Measurements from ENCODE around the gene OPA3.

Gene OPA3

DNA sequence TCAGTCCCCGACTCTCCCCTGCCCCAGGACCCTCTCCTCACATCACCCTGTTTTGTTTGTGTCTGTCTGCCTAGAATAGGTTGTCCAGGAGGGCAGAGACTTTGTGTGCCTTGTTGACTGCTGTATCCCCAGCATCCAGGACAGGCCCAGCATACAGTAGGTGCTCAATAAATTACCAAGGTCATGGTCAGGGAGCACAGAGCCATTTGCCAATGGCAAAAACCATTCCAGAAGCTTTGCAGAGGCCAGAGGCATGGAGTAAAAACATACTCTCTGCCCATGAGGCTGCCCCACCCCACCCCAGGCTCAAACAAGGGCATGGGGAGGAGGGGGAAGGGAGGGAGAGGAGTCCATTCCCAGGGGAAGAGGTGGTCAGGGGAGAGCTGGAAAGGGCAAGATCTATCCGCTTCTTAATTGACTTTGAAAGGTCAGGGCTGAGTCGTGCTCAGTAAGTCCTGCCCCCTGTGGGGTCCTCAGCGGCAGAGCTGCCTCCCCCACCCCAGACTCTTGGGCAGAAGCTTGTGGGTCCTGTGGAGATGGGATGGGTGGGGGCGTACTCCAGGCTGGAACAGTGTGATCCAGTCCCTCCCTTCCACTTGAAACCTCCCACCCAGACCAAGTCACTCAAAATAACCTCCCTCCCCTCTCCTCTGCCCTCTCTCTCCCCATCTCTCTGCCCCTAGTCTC, 13.0 kb upstream of the OPA3 start:
- no peak for DNase-seq

- DNase-seq, result no peak
Measured at GRCh38 chr19:45595814-45596213, 11.2 kb upstream of the OPA3 start.

- DNase-seq, result no peak
Measured at GRCh38 chr19:45593520-45593919, 8.9 kb upstream of the OPA3 start.

DNA sequence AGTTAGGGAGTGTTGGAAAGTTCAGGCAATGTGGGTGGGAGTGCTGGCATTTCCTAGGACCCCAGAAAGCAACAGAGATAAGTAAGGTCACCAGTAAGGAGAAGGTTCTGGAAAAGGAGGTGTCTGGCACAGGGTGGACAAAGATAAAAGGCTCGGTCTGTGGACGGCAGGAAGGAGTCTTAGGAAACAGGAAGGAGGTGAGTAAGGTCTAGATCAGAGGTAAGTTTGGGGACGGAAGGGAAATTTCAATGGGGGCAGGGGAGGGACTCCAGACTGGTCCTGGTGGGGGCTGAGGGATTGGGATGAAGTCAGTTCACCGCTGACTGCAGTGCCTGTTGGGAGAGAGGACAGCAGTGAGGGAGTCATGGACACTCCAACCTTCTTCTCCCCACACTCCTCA, 7.8 kb upstream of the OPA3 start:
- no peak for DNase-seq

- no peak for DNase-seq
Measured at GRCh38 chr19:45591638-45592005, 7.0 kb upstream of the OPA3 start.

GRCh38 chr19:45591004-45591637, 6.5 kb upstream of the OPA3 start:
- no peak for DNase-seq

GRCh38 chr19:45590300-45591003, 5.8 kb upstream of the OPA3 start:
- DNase-seq, result no peak

DNA sequence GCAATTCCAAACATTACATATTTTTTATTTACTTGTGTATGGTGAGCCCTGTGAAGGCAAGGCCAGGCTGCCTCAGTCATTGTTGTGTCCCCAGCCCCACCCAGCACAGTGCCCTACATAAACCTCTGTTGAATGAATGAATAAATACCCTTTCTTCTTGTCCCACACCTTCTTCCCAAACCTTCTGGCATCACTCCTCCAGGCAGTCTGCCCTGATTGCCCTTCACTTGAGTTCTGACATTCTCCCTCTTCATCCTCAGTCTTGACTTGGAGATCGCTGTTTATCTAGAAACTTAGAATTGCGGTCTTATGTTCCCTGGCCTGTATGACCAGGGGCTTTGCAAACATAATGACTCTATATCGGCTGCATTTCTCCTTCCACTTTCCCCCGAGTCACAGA, 5.2 kb upstream of the OPA3 start:
- DNase-seq, result no peak

- DNase-seq, result no peak
Measured at GRCh38 chr19:45587873-45588272, 3.3 kb upstream of the OPA3 start.

DNA sequence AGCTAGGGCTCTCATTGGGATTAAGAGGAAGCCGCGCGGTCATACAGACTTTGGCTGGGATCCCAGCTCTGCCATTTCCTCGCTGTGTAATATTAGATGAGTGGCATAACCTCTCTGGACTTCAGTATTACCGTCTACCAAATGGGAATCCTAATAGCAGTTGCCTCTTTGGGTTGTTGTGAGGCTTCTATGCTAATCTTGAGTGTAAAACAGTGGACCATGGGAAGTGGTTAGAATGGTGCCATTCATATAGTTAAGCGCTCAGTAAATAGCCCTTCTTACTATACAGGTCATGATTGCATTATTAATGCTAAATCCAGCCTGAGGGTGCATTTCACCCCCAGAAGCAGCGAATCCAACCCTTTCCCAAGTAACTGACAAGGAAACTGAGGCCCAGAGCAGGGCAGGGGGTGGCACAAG, 566 bp upstream of the OPA3 start:
- DNase-seq, result no peak

DNA sequence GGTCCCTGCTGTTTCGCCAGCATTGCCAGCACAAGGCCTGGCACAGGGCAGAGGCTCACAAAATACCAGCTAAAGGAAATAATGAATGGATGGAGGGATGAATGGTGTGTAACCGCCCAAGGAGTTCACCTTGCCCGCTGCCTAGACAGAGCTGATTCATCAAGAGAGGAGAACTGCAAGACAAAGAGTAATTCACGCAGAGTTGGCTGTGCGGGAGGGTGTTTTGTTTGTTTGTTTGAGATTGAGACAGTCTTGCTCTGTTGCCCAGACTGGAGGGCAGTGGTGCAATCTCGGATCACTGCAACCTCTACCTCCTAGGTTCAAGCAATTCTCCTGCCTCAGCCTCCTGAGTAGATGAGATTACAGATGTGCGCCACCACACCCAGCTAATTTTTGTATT, 3.0 kb downstream of the OPA3 start:
- no peak for DNase-seq

DNA sequence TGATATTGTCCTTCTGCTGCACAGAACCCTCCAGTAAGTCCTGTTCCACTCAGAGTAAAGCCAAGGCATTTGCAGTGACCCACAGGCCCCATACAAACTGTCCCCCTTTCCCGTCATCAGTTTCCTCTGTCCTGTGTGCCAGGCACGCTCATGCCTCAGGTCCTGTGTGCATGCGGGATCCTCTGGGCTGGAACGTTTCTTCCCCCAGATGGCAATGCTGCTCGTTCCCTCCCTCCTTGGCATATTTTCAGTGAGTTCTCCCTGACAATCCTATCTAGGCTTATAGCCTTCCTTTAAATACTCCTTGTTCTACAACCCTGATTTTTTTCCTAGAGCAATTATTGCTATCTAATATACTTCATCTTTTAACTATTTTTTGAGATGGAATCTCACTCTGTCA, 5.7 kb downstream of the OPA3 start:
- no peak for DNase-seq

DNA sequence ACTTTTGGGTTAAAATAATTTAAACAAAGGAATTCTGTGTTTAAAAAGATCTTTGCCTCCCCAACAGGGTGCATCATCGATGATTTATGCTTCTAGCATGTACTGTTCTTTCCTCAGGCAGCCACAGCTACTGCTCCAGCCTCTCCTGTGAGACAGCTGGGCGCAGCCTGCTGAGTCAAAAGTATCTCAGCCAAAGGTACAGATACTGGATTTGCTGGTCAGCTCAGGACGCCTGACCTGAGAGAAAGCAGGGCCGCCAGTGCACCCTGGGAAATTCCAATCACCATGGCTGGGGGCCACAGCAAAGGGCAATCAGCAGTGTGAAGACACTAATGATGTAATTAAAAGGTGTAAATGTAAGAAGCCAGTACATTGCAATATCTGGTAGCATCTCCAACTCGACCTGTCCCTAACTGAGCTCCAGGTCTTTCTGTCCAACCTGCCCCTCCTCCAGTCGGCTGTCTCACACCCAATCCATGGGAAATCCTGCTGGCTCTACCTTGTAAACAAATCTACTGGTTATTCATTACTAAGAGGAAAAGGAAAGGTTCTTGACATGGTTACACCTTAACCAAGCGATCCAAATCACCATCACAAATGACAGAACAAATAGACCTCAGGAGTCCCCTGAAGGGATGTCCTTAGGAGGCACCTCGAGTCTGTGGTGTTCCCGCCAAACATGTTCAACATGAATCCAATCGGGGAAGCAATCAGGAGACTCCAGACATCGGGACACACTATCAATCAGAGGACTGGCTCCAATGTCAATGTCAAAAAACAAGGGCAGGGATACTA, 7.3 kb downstream of the OPA3 start:
- DNase-seq, result no peak

DNA sequence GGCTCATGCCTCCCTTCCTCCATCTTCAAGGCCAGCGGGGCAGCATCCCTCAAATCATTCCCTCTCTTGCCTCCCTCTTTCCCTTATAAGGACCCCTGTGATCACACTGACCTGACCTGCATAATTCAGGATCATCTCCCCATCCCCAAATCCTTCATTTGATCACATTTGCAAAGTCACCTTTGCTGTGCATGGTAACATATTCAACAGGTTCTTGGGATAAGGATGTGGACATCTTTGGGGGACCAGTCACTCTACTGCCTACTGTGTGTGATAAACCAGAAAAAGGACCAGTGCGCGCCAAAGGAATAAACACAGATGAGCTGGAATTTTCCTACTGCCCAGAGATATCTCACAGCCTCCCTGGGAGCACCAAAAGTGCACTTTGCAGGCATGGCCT, 7.9 kb downstream of the OPA3 start:
- no peak for DNase-seq

DNA sequence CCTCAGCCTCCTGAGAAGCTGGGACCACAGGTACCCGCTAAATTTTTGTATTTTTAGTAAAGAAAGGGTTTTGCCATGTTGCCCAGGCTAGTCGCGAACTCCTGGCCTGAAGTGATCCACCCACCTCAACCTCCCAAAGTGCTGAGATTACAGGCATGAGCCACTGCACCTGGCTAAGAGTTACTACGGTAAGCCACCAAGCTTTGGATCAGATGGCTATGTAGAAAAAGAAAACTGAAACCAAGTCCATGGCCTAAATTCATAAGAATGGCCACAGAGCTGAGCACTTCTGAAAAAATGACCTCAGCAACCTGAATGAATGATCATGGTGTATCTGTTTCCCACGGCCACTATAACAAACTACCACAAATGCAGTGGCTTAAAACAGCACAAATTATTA, 9.4 kb downstream of the OPA3 start:
- no peak for DNase-seq

- DNase-seq, result no peak
Measured at GRCh38 chr19:45574526-45574925, 10.1 kb downstream of the OPA3 start.

GRCh38 chr19:45571457-45572220, 13.0 kb downstream of the OPA3 start:
- no peak for DNase-seq

- DNase-seq, result no peak
Measured at GRCh38 chr19:45569619-45570421, 14.8 kb downstream of the OPA3 start.

DNA sequence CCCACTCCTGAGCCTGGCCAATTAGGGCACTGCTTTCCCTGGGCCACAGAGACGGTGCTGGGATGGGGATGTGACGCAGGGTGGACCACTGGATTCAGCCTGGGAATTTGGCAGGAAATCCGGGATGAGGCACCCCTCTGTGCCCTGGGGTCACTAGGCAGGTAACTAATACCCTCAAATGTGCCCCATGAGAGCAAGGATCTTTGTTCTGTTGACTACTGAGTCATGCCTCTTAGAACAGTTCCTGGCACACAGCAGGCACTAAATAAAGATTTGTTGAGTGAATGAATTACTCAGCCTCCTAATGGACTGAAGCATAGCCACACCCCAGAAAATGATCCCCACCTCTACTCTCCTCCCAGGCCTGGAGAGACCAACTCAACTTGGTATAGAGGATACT, 15.9 kb downstream of the OPA3 start:
- DNase-seq, result no peak

DNA sequence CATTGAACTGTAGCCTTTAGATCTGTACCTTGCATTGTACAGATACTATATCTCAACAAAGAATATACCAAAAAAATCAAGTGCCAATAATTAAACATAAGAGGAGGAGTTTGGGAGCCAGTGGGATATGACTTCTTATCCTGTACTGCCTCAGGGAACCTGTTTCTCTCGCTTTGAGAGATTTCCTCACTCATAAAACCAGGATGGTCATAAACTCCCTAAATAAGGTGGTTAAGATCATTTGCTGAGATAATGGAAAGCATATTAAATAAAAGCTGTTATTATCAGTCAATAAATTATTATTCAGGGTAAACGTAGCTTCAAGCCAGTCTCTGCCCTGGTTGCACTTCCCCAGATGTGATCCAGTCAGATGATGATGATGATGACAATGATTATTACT, 17.0 kb downstream of the OPA3 start:
- no peak for DNase-seq

DNA sequence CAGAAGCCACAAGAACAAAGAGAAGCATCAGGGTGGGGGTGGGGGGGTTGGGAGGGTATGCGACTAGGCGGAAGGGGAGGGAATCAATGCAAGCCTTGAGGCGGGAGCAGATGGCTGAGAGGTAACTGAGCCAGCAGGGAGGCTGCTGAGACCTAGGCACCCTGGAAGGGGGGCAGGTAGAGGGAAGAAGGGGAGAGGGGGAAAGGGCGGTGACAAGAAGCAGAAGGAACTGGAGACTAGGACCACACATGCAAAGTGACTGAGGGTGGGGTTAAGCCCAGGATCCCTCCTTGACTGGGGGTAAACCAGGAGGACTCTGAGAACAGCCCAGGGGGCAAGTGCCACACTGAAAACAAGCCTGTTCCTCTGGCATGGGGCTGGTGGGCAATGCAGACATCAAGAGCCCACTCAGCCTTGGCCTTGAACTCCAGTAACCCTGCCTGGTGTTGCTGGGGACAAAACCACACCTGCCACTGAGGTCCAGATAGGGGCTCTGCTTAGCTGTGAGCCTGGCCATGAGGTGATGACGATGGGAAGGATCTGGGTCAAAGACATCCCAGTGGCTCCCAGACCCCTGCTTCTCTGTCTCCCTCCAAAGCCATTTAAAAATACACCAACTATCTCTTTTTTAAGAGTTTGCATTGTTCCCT, 20.3 kb downstream of the OPA3 start:
- DNase-seq, result no peak

Data from NCI-H187 (cell line).